Measurements from ENCODE around the gene LDB2. TPM values are rescaled to one million over a fixed set of nuclear protein-coding genes. Genes with fewer than 3 reads are reported as not detected.
A peak's percentile ranks its signal among the peaks of the same experiment; 100 is the strongest.

The LDB2 gene
- total RNA-seq, 1 donor from 2014 or later = 3.1 TPM

GRCh38 chr4:16685536-16685935 lies 212.9 kb downstream of the LDB2 start:
- Mint-ChIP-seq H3K27ac (ENCODE audit: unreplicated experiment) (no peak overlapping the region), H3K9me3 (ENCODE audit: unreplicated experiment) (no peaks in the 10 kb centered on the region), H3K4me3 (ENCODE audit: unreplicated experiment) (peak overlapping the region; percentile 15), H3K27me3 (ENCODE audit: unreplicated experiment) (no peaks in the 10 kb centered on the region), H3K4me1 (ENCODE audit: low read depth, unreplicated experiment) (peaks cover 25% of the 10 kb centered on the region), H3K36me3 (ENCODE audit: unreplicated experiment) (no peaks in the 10 kb centered on the region)
- no peak for DNase-seq
- no peak for TF ChIP-seq CTCF (IDR thresholded peaks at IDR 0.05; ENCODE audit: partially characterized antibody, unreplicated experiment)

GRCh38 chr4:16684935-16685334 lies 213.5 kb downstream of the LDB2 start:
- H3K9me3 Mint-ChIP-seq (ENCODE audit: unreplicated experiment) = no peaks in the 10 kb centered on the region
- peaks cover 27% of the 10 kb centered on the region for H3K4me1 Mint-ChIP-seq (ENCODE audit: low read depth, unreplicated experiment)
- no peak overlapping the region for H3K4me3 Mint-ChIP-seq (ENCODE audit: unreplicated experiment)
- no peaks in the 10 kb centered on the region for H3K27me3 Mint-ChIP-seq (ENCODE audit: unreplicated experiment)
- H3K36me3 Mint-ChIP-seq (ENCODE audit: unreplicated experiment) = no peaks in the 10 kb centered on the region
- no peak for DNase-seq
- H3K27ac Mint-ChIP-seq (ENCODE audit: unreplicated experiment) = no peak overlapping the region
- TF ChIP-seq CTCF (IDR thresholded peaks at IDR 0.05; ENCODE audit: partially characterized antibody, unreplicated experiment) = no peak

- Mint-ChIP-seq H3K9me3 (ENCODE audit: unreplicated experiment) (no peaks in the 10 kb centered on the region), H3K27me3 (ENCODE audit: unreplicated experiment) (no peaks in the 10 kb centered on the region), H3K27ac (ENCODE audit: unreplicated experiment) (no peak overlapping the region), H3K4me1 (ENCODE audit: low read depth, unreplicated experiment) (peaks cover 32% of the 10 kb centered on the region), H3K4me3 (ENCODE audit: unreplicated experiment) (no peak overlapping the region), H3K36me3 (ENCODE audit: unreplicated experiment) (no peaks in the 10 kb centered on the region)
- DNase-seq = no peak
- TF ChIP-seq CTCF (IDR thresholded peaks at IDR 0.05; ENCODE audit: partially characterized antibody, unreplicated experiment) = no peak
Observed at GRCh38 chr4:16684097-16684496, 214.3 kb downstream of the LDB2 start.

- TF ChIP-seq CTCF (IDR thresholded peaks at IDR 0.05; ENCODE audit: partially characterized antibody, unreplicated experiment) = no peak
- Mint-ChIP-seq H3K4me1 (ENCODE audit: low read depth, unreplicated experiment) (peaks cover 33% of the 10 kb centered on the region), H3K27me3 (ENCODE audit: unreplicated experiment) (no peaks in the 10 kb centered on the region), H3K36me3 (ENCODE audit: unreplicated experiment) (no peaks in the 10 kb centered on the region), H3K27ac (ENCODE audit: unreplicated experiment) (no peak overlapping the region), H3K9me3 (ENCODE audit: unreplicated experiment) (no peaks in the 10 kb centered on the region), H3K4me3 (ENCODE audit: unreplicated experiment) (no peak overlapping the region)
- DNase-seq = no peak
Observed at GRCh38 chr4:16682975-16683374, 215.5 kb downstream of the LDB2 start.

- no peak for DNase-seq
- Mint-ChIP-seq H3K27me3 (ENCODE audit: unreplicated experiment) (no peaks in the 10 kb centered on the region), H3K4me1 (ENCODE audit: low read depth, unreplicated experiment) (peaks cover 40% of the 10 kb centered on the region), H3K27ac (ENCODE audit: unreplicated experiment) (no peak overlapping the region), H3K9me3 (ENCODE audit: unreplicated experiment) (peaks cover 2% of the 10 kb centered on the region), H3K4me3 (ENCODE audit: unreplicated experiment) (no peak overlapping the region), H3K36me3 (ENCODE audit: unreplicated experiment) (no peaks in the 10 kb centered on the region)
- TF ChIP-seq CTCF (IDR thresholded peaks at IDR 0.05; ENCODE audit: partially characterized antibody, unreplicated experiment) = no peak
Observed at GRCh38 chr4:16677001-16677944, 221.2 kb downstream of the LDB2 start.

All from glutamatergic neuron (in vitro differentiated cells).